Loucy (cell line): ENCODE data around the gene BEST1.

ENCODE experiments used
- EZH2phosphoT487 ChIP-seq: fragments of 200-600 bp; IDR thresholded peaks from 2 replicates; pipeline ENCODE4 v1.6.1; 2018; ENCODE audit warnings: antibody characterized with exemption, mild to moderate bottlenecking, moderate library complexity, borderline replicate concordance
- TF ChIP-seq, protein P1 (sequence below): fragments of 200-600 bp; sonication (generic); conservative IDR thresholded peaks from 2 replicates; pipeline ENCODE4 v1.5.1; 2014; ENCODE audit warnings: mild to moderate bottlenecking, antibody characterized with exemption, low read length

DNA sequence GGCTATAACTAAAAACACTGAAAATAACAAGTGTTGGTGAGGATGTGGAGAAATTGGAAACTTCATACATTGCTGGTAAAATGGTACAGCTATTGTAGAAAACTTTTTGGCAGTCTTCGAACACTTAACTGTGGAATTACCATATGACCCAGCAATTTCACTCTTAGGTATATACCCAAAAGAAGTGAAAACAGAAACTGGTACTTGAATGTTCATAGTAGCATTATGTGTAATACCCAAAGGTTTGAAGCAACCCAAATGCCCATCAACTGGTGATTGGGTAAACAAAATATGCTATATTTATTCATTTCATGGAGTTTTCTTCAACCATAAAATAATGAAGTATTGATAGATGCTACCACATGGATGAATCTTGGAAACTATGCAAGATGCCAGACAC, 58.0 kb downstream of the BEST1 start:
- TF ChIP-seq, protein P1, sequence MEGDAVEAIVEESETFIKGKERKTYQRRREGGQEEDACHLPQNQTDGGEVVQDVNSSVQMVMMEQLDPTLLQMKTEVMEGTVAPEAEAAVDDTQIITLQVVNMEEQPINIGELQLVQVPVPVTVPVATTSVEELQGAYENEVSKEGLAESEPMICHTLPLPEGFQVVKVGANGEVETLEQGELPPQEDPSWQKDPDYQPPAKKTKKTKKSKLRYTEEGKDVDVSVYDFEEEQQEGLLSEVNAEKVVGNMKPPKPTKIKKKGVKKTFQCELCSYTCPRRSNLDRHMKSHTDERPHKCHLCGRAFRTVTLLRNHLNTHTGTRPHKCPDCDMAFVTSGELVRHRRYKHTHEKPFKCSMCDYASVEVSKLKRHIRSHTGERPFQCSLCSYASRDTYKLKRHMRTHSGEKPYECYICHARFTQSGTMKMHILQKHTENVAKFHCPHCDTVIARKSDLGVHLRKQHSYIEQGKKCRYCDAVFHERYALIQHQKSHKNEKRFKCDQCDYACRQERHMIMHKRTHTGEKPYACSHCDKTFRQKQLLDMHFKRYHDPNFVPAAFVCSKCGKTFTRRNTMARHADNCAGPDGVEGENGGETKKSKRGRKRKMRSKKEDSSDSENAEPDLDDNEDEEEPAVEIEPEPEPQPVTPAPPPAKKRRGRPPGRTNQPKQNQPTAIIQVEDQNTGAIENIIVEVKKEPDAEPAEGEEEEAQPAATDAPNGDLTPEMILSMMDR, result no peak
- no peak for TF ChIP-seq EZH2phosphoT487
